Osteocyte (in vitro differentiated cells): Measurements from ENCODE around the gene MARK1. TPM values are rescaled to one million over a fixed set of nuclear protein-coding genes. Genes with fewer than 3 reads are reported as not detected.

ENCODE experiments used
- DNase-seq: peaks from one replicate; pipeline ENCODE4 v3.0.0; 2021; ENCODE audit warnings: mixed read lengths; ENCODE audit not compliant: unreplicated experiment; ENCODE audit errors: extremely low spot score
- H3K27ac Mint-ChIP-seq: one replicate; pipeline ENCODE4 v1.8.0; 2021; ENCODE audit warnings: mild to moderate bottlenecking, mixed read lengths; ENCODE audit not compliant: unreplicated experiment
- H3K27me3 Mint-ChIP-seq: one replicate; pipeline ENCODE4 v1.8.0; 2021; ENCODE audit warnings: mixed read lengths; ENCODE audit not compliant: unreplicated experiment
- H3K36me3 Mint-ChIP-seq: one replicate; pipeline ENCODE4 v1.8.0; 2021; ENCODE audit warnings: mixed read lengths; ENCODE audit not compliant: unreplicated experiment
- H3K4me1 Mint-ChIP-seq: one replicate; pipeline ENCODE4 v1.8.0; 2021; ENCODE audit warnings: mixed read lengths; ENCODE audit not compliant: unreplicated experiment
- H3K4me3 Mint-ChIP-seq: one replicate; pipeline ENCODE4 v1.8.0; 2021; ENCODE audit warnings: mild to moderate bottlenecking, moderate library complexity, mixed read lengths; ENCODE audit not compliant: unreplicated experiment
- H3K9me3 Mint-ChIP-seq: one replicate; pipeline ENCODE4 v1.8.0; 2021; ENCODE audit warnings: mixed read lengths; ENCODE audit not compliant: unreplicated experiment
- total RNA-seq: library from RNA; stranded (reverse); gene quantifications from 2 replicates; pipeline ENCODE4 v1.2.1, GENCODE V29; 2021
- TF ChIP-seq, protein P1 (sequence below): fragments of 200-600 bp; sonication (generic); IDR thresholded peaks from 2 replicates; pipeline ENCODE4 v1.5.0; 2021; ENCODE audit warnings: antibody characterized with exemption, mild to moderate bottlenecking, moderate library complexity

The MARK1 gene
- total RNA-seq, 1 donor from 2014 or later: 1.2 TPM

DNA sequence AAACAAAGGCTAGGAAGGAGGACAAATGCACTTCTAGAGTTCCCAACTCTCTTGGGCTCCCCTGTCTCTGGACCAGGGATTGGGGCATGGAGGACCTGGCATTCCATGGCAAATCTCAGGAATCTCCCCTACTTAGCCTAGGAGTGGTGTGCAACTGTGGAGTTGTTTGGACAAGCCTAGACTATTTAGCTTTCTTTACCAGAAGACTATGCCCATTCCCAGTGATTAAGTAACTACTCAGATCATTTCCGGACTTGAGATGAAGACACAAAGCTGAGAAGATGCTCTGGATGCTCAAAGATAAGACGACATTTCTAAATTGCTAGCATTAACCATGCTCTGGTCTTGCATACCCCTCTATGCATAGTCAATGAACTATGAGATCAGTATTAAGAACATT is 13.7 kb upstream of the MARK1 start:
- Mint-ChIP-seq H3K9me3 (no peaks in the 10 kb centered on the region), H3K27ac (no peak overlapping the region)

DNA sequence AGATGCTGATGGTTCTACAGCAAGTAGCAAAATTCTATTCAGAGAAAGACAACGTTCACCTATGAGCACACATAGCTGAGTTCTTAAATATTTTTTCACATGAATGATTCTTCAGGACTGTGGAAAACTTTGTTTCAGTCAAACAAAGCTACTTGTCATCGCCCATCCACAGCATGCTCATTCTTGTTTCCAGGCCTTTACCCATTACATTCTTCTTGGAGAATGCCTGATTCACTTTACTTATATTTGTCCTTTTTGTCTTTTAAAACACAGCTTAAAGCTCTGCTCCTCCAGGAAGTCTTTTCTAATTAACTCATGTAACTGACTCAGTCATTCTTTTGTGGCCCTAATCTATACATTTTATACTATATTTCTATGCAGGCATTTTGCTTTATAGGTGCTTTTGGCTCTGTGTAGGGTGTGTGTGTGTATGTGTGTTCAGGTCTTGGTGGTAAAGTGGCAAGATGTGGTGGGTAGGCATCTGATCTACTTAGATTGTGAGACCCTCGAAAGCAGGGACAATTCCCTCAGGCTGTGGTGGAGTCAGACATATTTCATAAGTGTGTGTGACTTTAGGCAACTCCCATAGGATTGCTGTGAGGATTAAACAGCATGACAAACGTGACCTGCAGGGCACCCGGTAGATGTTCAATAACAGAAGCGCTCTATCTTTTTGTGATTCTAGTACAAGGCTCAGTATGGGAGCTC is 11.8 kb upstream of the MARK1 start:
- TF ChIP-seq, protein P1, sequence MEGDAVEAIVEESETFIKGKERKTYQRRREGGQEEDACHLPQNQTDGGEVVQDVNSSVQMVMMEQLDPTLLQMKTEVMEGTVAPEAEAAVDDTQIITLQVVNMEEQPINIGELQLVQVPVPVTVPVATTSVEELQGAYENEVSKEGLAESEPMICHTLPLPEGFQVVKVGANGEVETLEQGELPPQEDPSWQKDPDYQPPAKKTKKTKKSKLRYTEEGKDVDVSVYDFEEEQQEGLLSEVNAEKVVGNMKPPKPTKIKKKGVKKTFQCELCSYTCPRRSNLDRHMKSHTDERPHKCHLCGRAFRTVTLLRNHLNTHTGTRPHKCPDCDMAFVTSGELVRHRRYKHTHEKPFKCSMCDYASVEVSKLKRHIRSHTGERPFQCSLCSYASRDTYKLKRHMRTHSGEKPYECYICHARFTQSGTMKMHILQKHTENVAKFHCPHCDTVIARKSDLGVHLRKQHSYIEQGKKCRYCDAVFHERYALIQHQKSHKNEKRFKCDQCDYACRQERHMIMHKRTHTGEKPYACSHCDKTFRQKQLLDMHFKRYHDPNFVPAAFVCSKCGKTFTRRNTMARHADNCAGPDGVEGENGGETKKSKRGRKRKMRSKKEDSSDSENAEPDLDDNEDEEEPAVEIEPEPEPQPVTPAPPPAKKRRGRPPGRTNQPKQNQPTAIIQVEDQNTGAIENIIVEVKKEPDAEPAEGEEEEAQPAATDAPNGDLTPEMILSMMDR: no peak
- no peak overlapping the region for H3K27ac Mint-ChIP-seq
- DNase-seq: no peak

More for the DNA sequence above, 13.7 kb upstream of the MARK1 start:
- Mint-ChIP-seq H3K27me3 (peaks cover 17% of the 10 kb centered on the region), H3K36me3 (no peaks in the 10 kb centered on the region), H3K4me1 (no peaks in the 10 kb centered on the region), H3K4me3 (no peak overlapping the region)
- TF ChIP-seq, protein P1: no peak
- no peak for DNase-seq

DNA sequence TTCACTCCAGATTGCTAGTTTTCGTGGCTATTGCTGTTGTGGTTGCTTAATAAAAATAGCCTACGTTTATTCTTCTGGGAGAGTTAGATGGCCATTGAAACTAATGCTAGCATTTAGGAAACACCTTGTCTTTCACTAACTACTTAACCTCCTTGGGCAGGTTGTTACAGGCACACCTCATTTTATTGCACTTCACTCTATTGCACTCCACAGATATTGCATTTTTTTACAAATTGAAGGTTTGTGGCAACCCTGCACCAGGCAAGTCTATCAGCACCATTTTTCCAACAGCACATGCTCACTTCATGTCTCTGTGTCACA is 11.3 kb upstream of the MARK1 start:
- Mint-ChIP-seq H3K36me3 (no peaks in the 10 kb centered on the region), H3K4me1 (no peaks in the 10 kb centered on the region), H3K9me3 (no peaks in the 10 kb centered on the region), H3K27me3 (peaks cover 31% of the 10 kb centered on the region), H3K27ac (no peak overlapping the region), H3K4me3 (no peak overlapping the region)
- DNase-seq: no peak
- TF ChIP-seq, protein P1: no peak

More for the DNA sequence above, 11.8 kb upstream of the MARK1 start:
- Mint-ChIP-seq H3K36me3 (no peaks in the 10 kb centered on the region), H3K27me3 (peaks cover 31% of the 10 kb centered on the region), H3K4me3 (no peak overlapping the region), H3K9me3 (no peaks in the 10 kb centered on the region), H3K4me1 (no peaks in the 10 kb centered on the region)

DNA sequence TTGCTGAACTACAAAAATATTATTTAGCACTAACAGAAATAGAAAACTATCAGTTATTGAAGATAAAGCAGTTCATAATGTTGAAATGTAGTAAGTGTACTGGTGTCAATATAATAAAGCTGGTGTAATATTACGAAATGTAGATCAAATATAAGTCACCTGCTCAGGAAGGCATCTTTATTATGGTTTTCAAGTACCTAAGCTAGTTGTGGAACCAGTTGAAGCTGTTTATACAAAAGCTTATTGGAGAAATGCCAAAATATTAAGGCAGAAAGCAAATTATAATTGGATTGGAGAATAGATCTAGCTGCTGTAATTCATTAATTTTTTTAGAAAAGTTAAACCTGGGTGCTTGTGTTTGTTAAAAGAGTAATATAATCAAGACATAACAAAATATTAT is 6.2 kb upstream of the MARK1 start:
- TF ChIP-seq, protein P1: no peak
- Mint-ChIP-seq H3K27ac (no peak overlapping the region), H3K4me3 (no peak overlapping the region), H3K4me1 (no peaks in the 10 kb centered on the region), H3K36me3 (no peaks in the 10 kb centered on the region), H3K9me3 (no peaks in the 10 kb centered on the region), H3K27me3 (peaks cover 69% of the 10 kb centered on the region)
- no peak for DNase-seq

DNA sequence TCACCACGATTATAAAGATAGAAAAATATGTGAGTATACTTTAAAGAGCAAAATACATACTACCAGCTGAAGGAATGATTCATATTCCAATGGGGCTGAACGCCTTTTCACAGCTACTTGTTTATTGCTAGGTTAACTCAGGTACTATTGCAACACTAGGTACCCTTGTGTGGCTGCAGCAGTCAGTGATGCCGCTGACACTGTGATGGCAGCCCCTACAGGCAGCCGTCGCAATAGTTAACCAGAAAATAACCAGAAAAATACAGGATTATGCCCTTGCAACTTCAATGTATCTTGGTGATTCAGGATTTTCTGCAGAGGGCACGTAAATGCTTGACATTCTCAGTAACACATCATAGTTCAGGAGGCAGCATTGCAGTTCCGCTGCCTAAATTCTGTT is 1.6 kb upstream of the MARK1 start:
- TF ChIP-seq, protein P1: no peak
- DNase-seq: no peak
- Mint-ChIP-seq H3K27ac (no peak overlapping the region), H3K27me3 (peaks cover 65% of the 10 kb centered on the region), H3K36me3 (no peaks in the 10 kb centered on the region), H3K9me3 (no peaks in the 10 kb centered on the region), H3K4me1 (peaks cover 16% of the 10 kb centered on the region), H3K4me3 (no peak overlapping the region)
